ENCODE results near the gene FAM98B. TPM values are rescaled to one million over a fixed set of nuclear protein-coding genes. Genes with fewer than 3 reads are reported as not detected.

The FAM98B gene
- total and polyA plus RNA-seq, 4 donors: 7.4 to 61.9 (median 48.4) TPM

DNA sequence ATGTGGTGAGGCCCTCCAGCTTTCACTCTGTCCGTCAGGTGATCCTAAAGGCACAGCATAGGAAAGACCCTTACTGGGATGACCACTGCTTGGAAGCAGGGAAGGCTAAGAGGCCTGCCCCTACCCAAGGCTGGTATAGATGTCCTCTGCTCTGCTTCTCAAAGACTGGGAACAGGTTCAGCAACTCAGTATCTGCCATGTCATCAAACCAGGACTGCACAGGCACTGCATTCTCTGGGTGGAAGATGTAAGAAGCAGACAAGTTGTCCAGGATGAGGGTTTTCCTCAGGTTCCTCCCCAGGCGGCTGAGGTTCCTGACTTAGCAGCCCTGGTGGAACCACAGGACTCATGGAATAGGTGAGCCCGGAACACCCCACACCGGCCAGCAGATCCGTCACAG is 4.7 kb downstream of the FAM98B start:
- WGBS (ENCODE audit: insufficient coverage): 85% methylated on average over 5 of the region's 5 CpGs

DNA sequence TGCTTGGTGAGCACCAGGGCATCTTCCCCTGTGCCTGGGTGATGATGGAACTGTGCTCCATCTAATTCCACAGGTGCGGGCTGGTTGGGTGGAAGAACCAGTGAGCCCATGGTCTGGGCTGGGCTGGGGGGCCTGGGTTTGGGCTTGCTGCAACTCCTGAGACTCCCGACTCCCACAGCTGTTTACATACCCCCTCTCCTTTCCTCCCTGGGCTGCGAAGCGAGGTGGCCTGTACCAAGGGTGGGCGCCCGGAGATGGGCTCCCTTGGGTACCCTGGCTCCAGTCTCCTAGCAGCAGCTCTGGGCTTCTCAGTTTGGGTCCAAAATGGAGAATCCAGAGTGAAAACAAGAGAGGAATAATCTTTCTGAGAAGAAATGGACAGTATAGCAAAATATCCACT is 5.6 kb downstream of the FAM98B start:
- H3K36me3 ChIP-seq (ENCODE audit: control insufficient read depth, insufficient read depth, low read length): peaks cover 2% of the 10 kb centered on the region
- H3K27me3 ChIP-seq (ENCODE audit: control insufficient read depth, insufficient read depth, low read length): no peaks in the 10 kb centered on the region
- WGBS (ENCODE audit: insufficient coverage): 100% methylated on average over 1 of the region's 6 CpGs
- no peak for DNase-seq (ENCODE audit: low read depth in 4 of 6, low spot score in 6 of 6)
- no peak overlapping the region for H3K27ac ChIP-seq (ENCODE audit: low read depth, low read length)
- no peaks in the 10 kb centered on the region for H3K9me3 ChIP-seq (ENCODE audit: control insufficient read depth, insufficient read depth, low read length)
- peaks cover 3% of the 10 kb centered on the region for H3K4me1 ChIP-seq (ENCODE audit: control insufficient read depth, insufficient read depth, low read length)
- no peak overlapping the region for H3K4me3 ChIP-seq (ENCODE audit: low read depth, low read length)

More for the DNA sequence above, 4.7 kb downstream of the FAM98B start:
- Histone ChIP-seq H3K27ac (ENCODE audit: low read depth, low read length) (no peak overlapping the region), H3K4me3 (ENCODE audit: low read depth, low read length) (no peak overlapping the region), H3K36me3 (ENCODE audit: control insufficient read depth, insufficient read depth, low read length) (peaks cover 2% of the 10 kb centered on the region), H3K4me1 (ENCODE audit: control insufficient read depth, insufficient read depth, low read length) (peaks cover 3% of the 10 kb centered on the region), H3K9me3 (ENCODE audit: control insufficient read depth, insufficient read depth, low read length) (no peaks in the 10 kb centered on the region), H3K27me3 (ENCODE audit: control insufficient read depth, insufficient read depth, low read length) (no peaks in the 10 kb centered on the region)
- no peak for DNase-seq (ENCODE audit: low read depth in 4 of 6, low spot score in 6 of 6)

DNA sequence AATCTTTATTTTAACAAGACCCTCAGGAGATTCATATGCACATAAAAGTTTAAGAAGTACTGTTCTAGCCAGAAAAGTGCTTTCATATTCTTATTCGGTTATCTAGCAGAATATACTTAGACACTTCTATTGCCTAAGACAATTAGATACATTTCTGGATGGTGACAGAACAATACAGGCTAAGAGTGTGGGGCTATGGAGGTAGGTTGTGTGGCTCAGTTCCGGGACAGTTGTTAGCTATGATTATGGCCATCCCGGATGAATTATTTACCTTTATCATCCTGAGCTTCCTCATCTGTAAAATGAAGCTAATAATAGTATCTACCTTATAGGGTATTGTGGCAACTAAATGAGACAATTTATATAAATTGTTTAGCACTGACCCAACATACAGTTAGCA is 6.6 kb downstream of the FAM98B start:
- peaks cover 2% of the 10 kb centered on the region for H3K36me3 ChIP-seq (ENCODE audit: control insufficient read depth, insufficient read depth, low read length)
- H3K9me3 ChIP-seq (ENCODE audit: control insufficient read depth, insufficient read depth, low read length): no peaks in the 10 kb centered on the region
- no CpG with 5 or more reads among the region's 3 CpGs for WGBS (ENCODE audit: insufficient coverage)
- DNase-seq (ENCODE audit: low read depth in 4 of 6, low spot score in 6 of 6): no peak
- no peaks in the 10 kb centered on the region for H3K27me3 ChIP-seq (ENCODE audit: control insufficient read depth, insufficient read depth, low read length)
- H3K4me3 ChIP-seq (ENCODE audit: low read depth, low read length): no peak overlapping the region
- H3K4me1 ChIP-seq (ENCODE audit: control insufficient read depth, insufficient read depth, low read length): peaks cover 3% of the 10 kb centered on the region
- no peak overlapping the region for H3K27ac ChIP-seq (ENCODE audit: low read depth, low read length)

DNA sequence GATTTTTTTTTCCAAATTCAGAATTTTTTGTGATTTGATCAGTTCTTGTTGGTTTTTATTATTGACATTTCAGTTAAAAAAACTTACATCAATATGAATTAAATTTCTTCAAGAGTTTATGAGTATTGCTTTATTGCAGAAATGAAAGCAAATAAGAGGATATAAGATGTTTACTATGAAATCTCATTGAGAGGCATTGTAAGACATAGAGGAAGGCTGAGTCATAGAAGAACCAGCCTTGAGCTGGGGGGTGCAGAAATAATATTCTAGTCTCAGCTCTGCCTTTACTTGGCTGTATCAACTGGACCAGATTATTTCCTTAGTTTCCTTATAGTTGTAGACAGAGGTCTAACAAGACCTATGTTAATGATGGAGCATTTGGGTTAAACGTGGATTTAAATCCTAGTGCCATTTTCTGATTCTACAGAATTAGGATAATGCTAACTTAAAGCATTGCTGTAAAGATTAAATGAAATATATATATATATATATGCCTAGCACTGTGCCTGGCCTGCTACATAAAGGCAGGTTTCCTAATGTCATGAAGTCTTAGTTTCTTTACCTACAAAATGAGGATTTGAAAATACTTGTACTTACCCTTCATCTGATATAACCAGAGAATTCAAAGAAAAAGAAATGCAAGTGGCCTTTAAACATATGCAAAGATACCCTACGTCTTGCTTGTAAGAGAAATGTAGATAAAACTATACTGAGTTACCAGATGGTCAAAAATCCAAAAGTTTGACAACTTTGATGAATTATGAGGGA is 7.3 kb downstream of the FAM98B start:
- Histone ChIP-seq H3K27me3 (ENCODE audit: control insufficient read depth, insufficient read depth, low read length) (no peaks in the 10 kb centered on the region), H3K4me3 (ENCODE audit: low read depth, low read length) (no peak overlapping the region), H3K27ac (ENCODE audit: low read depth, low read length) (no peak overlapping the region), H3K9me3 (ENCODE audit: control insufficient read depth, insufficient read depth, low read length) (no peaks in the 10 kb centered on the region), H3K36me3 (ENCODE audit: control insufficient read depth, insufficient read depth, low read length) (peaks cover 2% of the 10 kb centered on the region), H3K4me1 (ENCODE audit: control insufficient read depth, insufficient read depth, low read length) (peaks cover 3% of the 10 kb centered on the region)
- 100% methylated on average over 1 of the region's 2 CpGs for WGBS (ENCODE audit: insufficient coverage)
- no peak for DNase-seq (ENCODE audit: low read depth in 4 of 6, low spot score in 6 of 6)

DNA sequence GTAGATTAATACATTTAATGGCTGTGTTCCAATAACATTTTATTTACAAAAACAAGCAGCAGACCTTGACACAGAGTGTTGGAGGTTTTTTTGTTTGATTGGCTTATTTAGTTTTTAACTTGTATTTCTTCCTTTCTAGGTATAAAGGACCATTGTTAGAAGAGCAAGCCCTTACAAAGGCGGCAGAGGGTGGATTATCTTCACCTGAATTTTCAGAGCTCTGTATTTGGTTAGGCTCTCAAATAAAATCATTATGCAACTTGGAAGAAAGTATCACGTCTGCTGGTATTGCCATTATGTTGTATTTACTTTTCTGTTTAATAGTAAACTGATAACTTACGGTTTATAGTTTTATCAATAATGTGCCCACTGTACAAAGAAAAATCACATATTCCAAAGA is 10.0 kb downstream of the FAM98B start:
- no peak overlapping the region for H3K27ac ChIP-seq (ENCODE audit: low read depth, low read length)
- H3K4me3 ChIP-seq (ENCODE audit: low read depth, low read length): no peak overlapping the region
- no peaks in the 10 kb centered on the region for H3K9me3 ChIP-seq (ENCODE audit: control insufficient read depth, insufficient read depth, low read length)
- DNase-seq (ENCODE audit: low read depth in 4 of 6, low spot score in 6 of 6): no peak
- no CpG with 5 or more reads among the region's 3 CpGs for WGBS (ENCODE audit: insufficient coverage)
- H3K4me1 ChIP-seq (ENCODE audit: control insufficient read depth, insufficient read depth, low read length): peaks cover 3% of the 10 kb centered on the region
- peaks cover 2% of the 10 kb centered on the region for H3K36me3 ChIP-seq (ENCODE audit: control insufficient read depth, insufficient read depth, low read length)
- H3K27me3 ChIP-seq (ENCODE audit: control insufficient read depth, insufficient read depth, low read length): no peaks in the 10 kb centered on the region

DNA sequence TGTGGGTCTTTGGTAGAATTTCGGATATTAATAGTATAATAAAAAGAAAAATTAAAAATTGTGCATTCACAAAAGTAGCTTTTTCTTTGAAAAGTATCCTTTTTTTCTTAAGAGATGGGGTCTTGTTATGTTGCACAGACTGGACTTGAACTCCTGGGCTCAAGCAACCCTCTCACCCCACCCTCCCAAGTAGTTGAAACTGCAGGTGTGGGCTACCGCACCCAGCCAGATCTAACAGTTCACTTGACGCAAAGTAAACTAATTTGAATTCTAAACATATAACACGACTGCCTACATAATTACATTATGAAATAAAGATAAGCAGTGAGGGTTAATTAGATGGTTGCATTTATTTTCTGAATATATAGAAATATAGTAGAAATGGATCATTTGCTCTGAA is 10.7 kb downstream of the FAM98B start:
- no peaks in the 10 kb centered on the region for H3K36me3 ChIP-seq (ENCODE audit: control insufficient read depth, insufficient read depth, low read length)
- no peak overlapping the region for H3K27ac ChIP-seq (ENCODE audit: low read depth, low read length)
- no peak overlapping the region for H3K4me3 ChIP-seq (ENCODE audit: low read depth, low read length)
- H3K9me3 ChIP-seq (ENCODE audit: control insufficient read depth, insufficient read depth, low read length): no peaks in the 10 kb centered on the region
- no peaks in the 10 kb centered on the region for H3K4me1 ChIP-seq (ENCODE audit: control insufficient read depth, insufficient read depth, low read length)
- no peak for DNase-seq (ENCODE audit: low read depth in 4 of 6, low spot score in 6 of 6)
- no peaks in the 10 kb centered on the region for H3K27me3 ChIP-seq (ENCODE audit: control insufficient read depth, insufficient read depth, low read length)
- no CpG with 5 or more reads among the region's 4 CpGs for WGBS (ENCODE audit: insufficient coverage)

DNA sequence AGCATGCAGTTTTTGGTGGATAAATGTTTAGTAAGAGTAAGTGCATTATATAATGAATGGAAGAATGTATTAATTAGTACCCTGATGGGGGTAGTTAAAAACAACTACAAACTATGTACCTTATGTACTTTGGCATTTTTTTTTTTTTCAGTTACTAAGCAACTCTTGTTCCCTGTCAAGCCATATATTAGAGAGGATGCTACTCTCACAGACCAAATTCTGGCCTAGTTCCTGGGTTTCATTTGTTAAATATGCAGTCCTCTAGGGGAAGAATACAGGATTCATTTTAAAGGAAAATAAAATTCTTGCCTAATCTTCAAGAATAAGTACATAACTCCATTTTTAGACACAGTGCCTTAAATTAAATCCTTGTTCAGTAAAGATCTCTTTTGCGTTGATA is 16.9 kb downstream of the FAM98B start:
- WGBS (ENCODE audit: insufficient coverage): no CpG with 5 or more reads among the region's 1 CpG
- DNase-seq (ENCODE audit: low read depth in 4 of 6, low spot score in 6 of 6): no peak
- Histone ChIP-seq H3K4me1 (ENCODE audit: control insufficient read depth, insufficient read depth, low read length) (no peaks in the 10 kb centered on the region), H3K9me3 (ENCODE audit: control insufficient read depth, insufficient read depth, low read length) (no peaks in the 10 kb centered on the region), H3K27me3 (ENCODE audit: control insufficient read depth, insufficient read depth, low read length) (no peaks in the 10 kb centered on the region), H3K36me3 (ENCODE audit: control insufficient read depth, insufficient read depth, low read length) (no peaks in the 10 kb centered on the region), H3K4me3 (ENCODE audit: low read depth, low read length) (no peak overlapping the region), H3K27ac (ENCODE audit: low read depth, low read length) (no peak overlapping the region)

DNA sequence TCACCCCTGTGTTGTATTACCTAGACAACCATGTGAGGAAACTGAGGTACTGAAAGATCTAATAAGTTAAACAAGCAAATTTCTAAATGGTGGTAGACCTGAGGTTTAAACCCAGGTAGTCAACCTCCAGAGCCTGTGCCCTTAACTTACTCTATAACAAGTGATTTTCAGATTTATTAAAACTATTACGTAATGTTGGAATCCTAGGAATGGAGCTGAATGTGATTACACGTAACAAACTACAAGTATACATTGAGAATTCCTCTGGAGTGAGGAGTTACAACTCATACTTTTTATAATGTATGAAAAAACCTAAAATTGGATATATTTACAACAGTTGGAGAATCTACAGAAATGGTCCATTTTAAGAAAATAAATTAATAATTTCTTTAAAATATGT is 18.0 kb downstream of the FAM98B start:
- DNase-seq (ENCODE audit: low read depth in 4 of 6, low spot score in 6 of 6): no peak
- no peaks in the 10 kb centered on the region for H3K9me3 ChIP-seq (ENCODE audit: control insufficient read depth, insufficient read depth, low read length)
- no peaks in the 10 kb centered on the region for H3K27me3 ChIP-seq (ENCODE audit: control insufficient read depth, insufficient read depth, low read length)
- H3K36me3 ChIP-seq (ENCODE audit: control insufficient read depth, insufficient read depth, low read length): no peaks in the 10 kb centered on the region
- H3K4me3 ChIP-seq (ENCODE audit: low read depth, low read length): no peak overlapping the region
- no peak overlapping the region for H3K27ac ChIP-seq (ENCODE audit: low read depth, low read length)
- no CpG with 5 or more reads among the region's 2 CpGs for WGBS (ENCODE audit: insufficient coverage)
- H3K4me1 ChIP-seq (ENCODE audit: control insufficient read depth, insufficient read depth, low read length): no peaks in the 10 kb centered on the region

DNA sequence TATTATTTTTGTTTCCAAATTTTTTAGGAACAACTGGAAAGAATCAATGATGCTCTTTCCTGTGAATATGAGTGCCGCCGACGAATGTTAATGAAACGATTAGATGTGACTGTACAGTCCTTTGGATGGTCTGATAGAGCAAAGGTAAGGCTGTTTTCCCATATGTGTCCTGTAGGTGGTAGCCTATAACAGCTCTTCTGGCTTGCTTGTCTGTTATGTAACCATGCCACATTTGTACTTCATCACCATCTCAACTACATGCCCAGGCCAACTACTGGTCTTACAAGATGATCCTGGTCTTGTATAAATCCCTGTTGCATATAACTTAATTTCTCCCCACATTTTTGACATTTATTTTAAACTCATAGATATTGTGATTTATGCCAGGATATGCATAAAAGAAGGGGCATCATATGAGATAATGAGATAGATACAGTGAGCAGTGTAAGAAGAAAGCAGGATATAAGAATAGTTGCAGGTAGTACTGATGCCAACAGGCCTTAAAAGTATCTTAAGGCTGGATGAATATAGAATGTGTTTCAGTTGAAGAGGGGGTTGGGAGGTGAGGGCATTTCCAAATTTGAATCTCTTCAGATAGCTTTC is 20.3 kb downstream of the FAM98B start:
- H3K27ac ChIP-seq (ENCODE audit: low read depth, low read length): no peak overlapping the region
- no peak overlapping the region for H3K4me3 ChIP-seq (ENCODE audit: low read depth, low read length)
- WGBS (ENCODE audit: insufficient coverage): 82% methylated on average over 3 of the region's 4 CpGs
- peak; percentile 41 to 91 (median 56) for DNase-seq (ENCODE audit: low read depth in 4 of 6, low spot score in 6 of 6)
- H3K4me1 ChIP-seq (ENCODE audit: control insufficient read depth, insufficient read depth, low read length): no peaks in the 10 kb centered on the region
- H3K27me3 ChIP-seq (ENCODE audit: control insufficient read depth, insufficient read depth, low read length): no peaks in the 10 kb centered on the region
- no peaks in the 10 kb centered on the region for H3K36me3 ChIP-seq (ENCODE audit: control insufficient read depth, insufficient read depth, low read length)
- no peaks in the 10 kb centered on the region for H3K9me3 ChIP-seq (ENCODE audit: control insufficient read depth, insufficient read depth, low read length)

DNA sequence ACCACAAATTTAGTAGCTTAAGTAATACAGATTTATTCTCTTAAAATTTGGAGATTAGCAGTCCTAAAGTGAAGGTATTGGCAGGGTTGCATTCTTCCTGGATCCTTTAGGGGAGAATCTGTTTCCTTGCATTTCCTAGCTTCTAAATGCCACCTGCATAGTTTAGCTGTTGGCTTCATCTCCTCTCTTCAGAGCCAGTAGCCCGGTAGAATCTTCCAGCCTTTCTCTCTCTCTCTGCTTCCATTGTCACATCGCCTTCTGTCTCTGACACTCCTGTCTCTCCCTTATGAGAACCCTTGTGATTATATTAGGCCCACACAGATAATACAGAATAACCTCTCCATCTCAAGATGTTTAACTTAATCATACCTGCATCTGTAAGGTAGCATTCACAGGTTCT is 21.4 kb downstream of the FAM98B start:
- Histone ChIP-seq H3K27me3 (ENCODE audit: control insufficient read depth, insufficient read depth, low read length) (no peaks in the 10 kb centered on the region), H3K36me3 (ENCODE audit: control insufficient read depth, insufficient read depth, low read length) (no peaks in the 10 kb centered on the region), H3K4me1 (ENCODE audit: control insufficient read depth, insufficient read depth, low read length) (no peaks in the 10 kb centered on the region), H3K27ac (ENCODE audit: low read depth, low read length) (no peak overlapping the region), H3K4me3 (ENCODE audit: low read depth, low read length) (no peak overlapping the region), H3K9me3 (ENCODE audit: control insufficient read depth, insufficient read depth, low read length) (no peaks in the 10 kb centered on the region)
- DNase-seq (ENCODE audit: low read depth in 4 of 6, low spot score in 6 of 6): peak in 1 of 6 donors; percentile 9
- 67% methylated on average over 1 of the region's 2 CpGs for WGBS (ENCODE audit: insufficient coverage)
